ENCODE data around the gene RAD9A. TPM values are rescaled to one million over a fixed set of nuclear protein-coding genes. Genes with fewer than 3 reads are reported as not detected.

RAD9A gene
- total and polyA plus RNA-seq, 9 of the 15 experiments (the other 6 are each of a cell fraction or from before 2014, with no cell fraction given): 1.4 to 41.2 (median 16.1) TPM

DNA sequence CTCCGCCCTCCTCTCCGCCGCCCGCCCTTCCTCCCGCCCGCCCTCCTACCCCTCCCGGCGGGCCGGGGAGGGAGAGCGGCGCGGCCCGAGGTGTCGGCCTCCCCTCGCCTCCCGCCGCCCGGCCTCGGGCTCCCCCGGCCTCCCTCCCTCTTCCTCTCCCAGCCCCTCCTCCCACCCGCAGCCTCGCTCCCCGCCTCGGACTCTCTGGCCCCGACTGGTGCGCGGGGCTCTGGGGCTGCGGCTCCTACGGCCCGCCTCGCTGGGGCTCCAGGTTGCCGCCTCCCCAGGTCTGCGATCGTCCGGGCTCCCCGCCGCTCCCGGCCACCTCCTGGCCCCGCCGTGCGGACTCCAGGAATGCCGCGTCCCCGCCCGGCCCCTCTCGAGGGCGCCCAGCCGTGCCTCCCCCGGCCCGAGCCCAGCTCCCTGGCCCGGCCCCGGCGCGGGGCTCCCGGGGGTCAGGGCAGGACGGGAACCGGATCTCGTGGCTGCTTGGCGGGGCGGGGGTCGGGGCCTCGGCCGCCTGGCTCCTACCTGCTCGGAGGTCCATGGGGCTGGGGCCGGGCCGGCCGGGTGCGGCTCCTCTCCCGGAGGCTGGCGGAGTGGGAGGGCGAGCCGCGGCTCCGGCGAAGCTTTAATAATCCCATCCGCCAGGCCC is 18.7 kb upstream of the RAD9A start, which contains the start of gene CLCF1 (continued):
- TF ChIP-seq, protein P1, sequence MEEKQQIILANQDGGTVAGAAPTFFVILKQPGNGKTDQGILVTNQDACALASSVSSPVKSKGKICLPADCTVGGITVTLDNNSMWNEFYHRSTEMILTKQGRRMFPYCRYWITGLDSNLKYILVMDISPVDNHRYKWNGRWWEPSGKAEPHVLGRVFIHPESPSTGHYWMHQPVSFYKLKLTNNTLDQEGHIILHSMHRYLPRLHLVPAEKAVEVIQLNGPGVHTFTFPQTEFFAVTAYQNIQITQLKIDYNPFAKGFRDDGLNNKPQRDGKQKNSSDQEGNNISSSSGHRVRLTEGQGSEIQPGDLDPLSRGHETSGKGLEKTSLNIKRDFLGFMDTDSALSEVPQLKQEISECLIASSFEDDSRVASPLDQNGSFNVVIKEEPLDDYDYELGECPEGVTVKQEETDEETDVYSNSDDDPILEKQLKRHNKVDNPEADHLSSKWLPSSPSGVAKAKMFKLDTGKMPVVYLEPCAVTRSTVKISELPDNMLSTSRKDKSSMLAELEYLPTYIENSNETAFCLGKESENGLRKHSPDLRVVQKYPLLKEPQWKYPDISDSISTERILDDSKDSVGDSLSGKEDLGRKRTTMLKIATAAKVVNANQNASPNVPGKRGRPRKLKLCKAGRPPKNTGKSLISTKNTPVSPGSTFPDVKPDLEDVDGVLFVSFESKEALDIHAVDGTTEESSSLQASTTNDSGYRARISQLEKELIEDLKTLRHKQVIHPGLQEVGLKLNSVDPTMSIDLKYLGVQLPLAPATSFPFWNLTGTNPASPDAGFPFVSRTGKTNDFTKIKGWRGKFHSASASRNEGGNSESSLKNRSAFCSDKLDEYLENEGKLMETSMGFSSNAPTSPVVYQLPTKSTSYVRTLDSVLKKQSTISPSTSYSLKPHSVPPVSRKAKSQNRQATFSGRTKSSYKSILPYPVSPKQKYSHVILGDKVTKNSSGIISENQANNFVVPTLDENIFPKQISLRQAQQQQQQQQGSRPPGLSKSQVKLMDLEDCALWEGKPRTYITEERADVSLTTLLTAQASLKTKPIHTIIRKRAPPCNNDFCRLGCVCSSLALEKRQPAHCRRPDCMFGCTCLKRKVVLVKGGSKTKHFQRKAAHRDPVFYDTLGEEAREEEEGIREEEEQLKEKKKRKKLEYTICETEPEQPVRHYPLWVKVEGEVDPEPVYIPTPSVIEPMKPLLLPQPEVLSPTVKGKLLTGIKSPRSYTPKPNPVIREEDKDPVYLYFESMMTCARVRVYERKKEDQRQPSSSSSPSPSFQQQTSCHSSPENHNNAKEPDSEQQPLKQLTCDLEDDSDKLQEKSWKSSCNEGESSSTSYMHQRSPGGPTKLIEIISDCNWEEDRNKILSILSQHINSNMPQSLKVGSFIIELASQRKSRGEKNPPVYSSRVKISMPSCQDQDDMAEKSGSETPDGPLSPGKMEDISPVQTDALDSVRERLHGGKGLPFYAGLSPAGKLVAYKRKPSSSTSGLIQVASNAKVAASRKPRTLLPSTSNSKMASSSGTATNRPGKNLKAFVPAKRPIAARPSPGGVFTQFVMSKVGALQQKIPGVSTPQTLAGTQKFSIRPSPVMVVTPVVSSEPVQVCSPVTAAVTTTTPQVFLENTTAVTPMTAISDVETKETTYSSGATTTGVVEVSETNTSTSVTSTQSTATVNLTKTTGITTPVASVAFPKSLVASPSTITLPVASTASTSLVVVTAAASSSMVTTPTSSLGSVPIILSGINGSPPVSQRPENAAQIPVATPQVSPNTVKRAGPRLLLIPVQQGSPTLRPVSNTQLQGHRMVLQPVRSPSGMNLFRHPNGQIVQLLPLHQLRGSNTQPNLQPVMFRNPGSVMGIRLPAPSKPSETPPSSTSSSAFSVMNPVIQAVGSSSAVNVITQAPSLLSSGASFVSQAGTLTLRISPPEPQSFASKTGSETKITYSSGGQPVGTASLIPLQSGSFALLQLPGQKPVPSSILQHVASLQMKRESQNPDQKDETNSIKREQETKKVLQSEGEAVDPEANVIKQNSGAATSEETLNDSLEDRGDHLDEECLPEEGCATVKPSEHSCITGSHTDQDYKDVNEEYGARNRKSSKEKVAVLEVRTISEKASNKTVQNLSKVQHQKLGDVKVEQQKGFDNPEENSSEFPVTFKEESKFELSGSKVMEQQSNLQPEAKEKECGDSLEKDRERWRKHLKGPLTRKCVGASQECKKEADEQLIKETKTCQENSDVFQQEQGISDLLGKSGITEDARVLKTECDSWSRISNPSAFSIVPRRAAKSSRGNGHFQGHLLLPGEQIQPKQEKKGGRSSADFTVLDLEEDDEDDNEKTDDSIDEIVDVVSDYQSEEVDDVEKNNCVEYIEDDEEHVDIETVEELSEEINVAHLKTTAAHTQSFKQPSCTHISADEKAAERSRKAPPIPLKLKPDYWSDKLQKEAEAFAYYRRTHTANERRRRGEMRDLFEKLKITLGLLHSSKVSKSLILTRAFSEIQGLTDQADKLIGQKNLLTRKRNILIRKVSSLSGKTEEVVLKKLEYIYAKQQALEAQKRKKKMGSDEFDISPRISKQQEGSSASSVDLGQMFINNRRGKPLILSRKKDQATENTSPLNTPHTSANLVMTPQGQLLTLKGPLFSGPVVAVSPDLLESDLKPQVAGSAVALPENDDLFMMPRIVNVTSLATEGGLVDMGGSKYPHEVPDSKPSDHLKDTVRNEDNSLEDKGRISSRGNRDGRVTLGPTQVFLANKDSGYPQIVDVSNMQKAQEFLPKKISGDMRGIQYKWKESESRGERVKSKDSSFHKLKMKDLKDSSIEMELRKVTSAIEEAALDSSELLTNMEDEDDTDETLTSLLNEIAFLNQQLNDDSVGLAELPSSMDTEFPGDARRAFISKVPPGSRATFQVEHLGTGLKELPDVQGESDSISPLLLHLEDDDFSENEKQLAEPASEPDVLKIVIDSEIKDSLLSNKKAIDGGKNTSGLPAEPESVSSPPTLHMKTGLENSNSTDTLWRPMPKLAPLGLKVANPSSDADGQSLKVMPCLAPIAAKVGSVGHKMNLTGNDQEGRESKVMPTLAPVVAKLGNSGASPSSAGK (IDR thresholded peaks at IDR 0.05): no peak
- TF ChIP-seq, protein P2, sequence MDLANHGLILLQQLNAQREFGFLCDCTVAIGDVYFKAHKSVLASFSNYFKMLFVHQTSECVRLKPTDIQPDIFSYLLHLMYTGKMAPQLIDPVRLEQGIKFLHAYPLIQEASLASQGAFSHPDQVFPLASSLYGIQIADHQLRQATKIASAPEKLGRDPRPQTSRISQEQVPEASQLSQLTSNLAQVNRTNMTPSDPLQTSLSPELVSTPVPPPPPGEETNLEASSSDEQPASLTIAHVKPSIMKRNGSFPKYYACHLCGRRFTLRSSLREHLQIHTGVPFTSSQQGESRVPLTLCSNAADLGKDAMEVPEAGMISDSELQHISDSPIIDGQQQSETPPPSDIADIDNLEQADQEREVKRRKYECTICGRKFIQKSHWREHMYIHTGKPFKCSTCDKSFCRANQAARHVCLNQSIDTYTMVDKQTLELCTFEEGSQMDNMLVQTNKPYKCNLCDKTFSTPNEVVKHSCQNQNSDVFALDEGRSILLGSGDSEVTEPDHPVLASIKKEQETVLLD (IDR thresholded peaks at IDR 0.05): no peak
- TF ChIP-seq FOXM1 (IDR thresholded peaks at IDR 0.05; ENCODE audit: low read depth) (no peak), FOXM1 (CRISPR knock-in tag; IDR thresholded peaks at IDR 0.05; ENCODE audit: low read depth) (no peak), CTBP1 (IDR thresholded peaks at IDR 0.05; ENCODE audit: borderline replicate concordance) (peak; percentile 15; the same call in 1 of the 2 replicates), HOXB6 (CRISPR knock-in tag; IDR thresholded peaks at IDR 0.05; ENCODE audit: borderline replicate concordance) (no peak), MBD2 (IDR thresholded peaks at IDR 0.05; ENCODE audit: borderline replicate concordance, low read depth) (0 out of 2 replicates have a peak, but pooled peaks have one; percentile 5)
- TF ChIP-seq, protein P3, sequence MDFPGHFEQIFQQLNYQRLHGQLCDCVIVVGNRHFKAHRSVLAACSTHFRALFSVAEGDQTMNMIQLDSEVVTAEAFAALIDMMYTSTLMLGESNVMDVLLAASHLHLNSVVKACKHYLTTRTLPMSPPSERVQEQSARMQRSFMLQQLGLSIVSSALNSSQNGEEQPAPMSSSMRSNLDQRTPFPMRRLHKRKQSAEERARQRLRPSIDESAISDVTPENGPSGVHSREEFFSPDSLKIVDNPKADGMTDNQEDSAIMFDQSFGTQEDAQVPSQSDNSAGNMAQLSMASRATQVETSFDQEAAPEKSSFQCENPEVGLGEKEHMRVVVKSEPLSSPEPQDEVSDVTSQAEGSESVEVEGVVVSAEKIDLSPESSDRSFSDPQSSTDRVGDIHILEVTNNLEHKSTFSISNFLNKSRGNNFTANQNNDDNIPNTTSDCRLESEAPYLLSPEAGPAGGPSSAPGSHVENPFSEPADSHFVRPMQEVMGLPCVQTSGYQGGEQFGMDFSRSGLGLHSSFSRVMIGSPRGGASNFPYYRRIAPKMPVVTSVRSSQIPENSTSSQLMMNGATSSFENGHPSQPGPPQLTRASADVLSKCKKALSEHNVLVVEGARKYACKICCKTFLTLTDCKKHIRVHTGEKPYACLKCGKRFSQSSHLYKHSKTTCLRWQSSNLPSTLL (IDR thresholded peaks at IDR 0.05): no peak
